WTC11 (cell line): ENCODE data around the gene KCTD1.

Experiments used
- CTCF ChIP-seq: fragments of 200-600 bp; IDR thresholded peaks from 2 replicates; pipeline ENCODE4 v1.8.0; 2022; ENCODE audit warnings: antibody characterized with exemption
- PREB ChIP-seq: sonication (generic); formaldehyde crosslinking; IDR thresholded peaks from 2 replicates; pipeline ENCODE4 v1.8.1; 2022; ENCODE audit warnings: mild to moderate bottlenecking, missing genetic modification reagents, moderate library complexity, borderline replicate concordance
- ZNF263 ChIP-seq: sonication (generic); formaldehyde crosslinking; IDR thresholded peaks from 2 replicates; pipeline ENCODE4 v1.8.1; 2022; ENCODE audit warnings: low read depth, mild to moderate bottlenecking, moderate library complexity, missing genetic modification reagents

- TF ChIP-seq CTCF (no peak), PREB (CRISPR knock-in tag) (no peak), ZNF263 (CRISPR knock-in tag) (no peak)
Observed at GRCh38 chr18:26495287-26495686, 53.1 kb downstream of the KCTD1 start.
